Measurements from ENCODE around the gene CD84. TPM values are rescaled to one million over a fixed set of nuclear protein-coding genes. Genes with fewer than 3 reads are reported as not detected.

CD84 gene
- polyA plus RNA-seq, 1 donor (not counting 4 experiments of a cell fraction or from before 2014, with no cell fraction given) = not detected

GRCh38 chr1:160597705-160598104 is 18.4 kb upstream of the CD84 start:
- TF ChIP-seq EZH2 (IDR thresholded peaks at IDR 0.05; ENCODE audit: low read length) (no peak), CTCF (optimal IDR thresholded peaks at IDR 0.05 in 1 of 3, IDR thresholded peaks at IDR 0.05 in 1 of 3, conservative IDR thresholded peaks at IDR 0.05 in 1 of 3; ENCODE audit: extremely low read depth in 1 of 3, insufficient read depth in 2 of 3, low read length in 3 of 3) (no peak)
- H3K27me3 ChIP-seq (ENCODE audit: control insufficient read depth, extremely low read depth, insufficient read depth, low read length) = no peaks in the 10 kb centered on the region
- DNase-seq (ENCODE audit: low read depth, low spot score) = no peak
- H3K36me3 ChIP-seq (ENCODE audit: control insufficient read depth in 2 of 2, extremely low read depth in 1 of 2, insufficient read depth in 2 of 2, low read length in 2 of 2) = no peaks in the 10 kb centered on the region
- no peak overlapping the region for H3K9ac ChIP-seq (ENCODE audit: control insufficient read depth, extremely low read depth, insufficient read depth, low read length)
- no peak overlapping the region for H3K4me2 ChIP-seq (ENCODE audit: control insufficient read depth, extremely low read depth, insufficient read depth, low read depth, low read length)
- no peak overlapping the region for H3K27ac ChIP-seq (ENCODE audit: control insufficient read depth, insufficient read depth, low read length)
- no peaks in the 10 kb centered on the region for H3K79me2 ChIP-seq (ENCODE audit: control insufficient read depth, insufficient read depth, low read length)
- H3K4me3 ChIP-seq (ENCODE audit: control insufficient read depth in 2 of 3, extremely low read depth in 1 of 3, insufficient read depth in 2 of 3, low read depth in 1 of 3, low read length in 3 of 3) = no peak overlapping the region
- H2AFZ ChIP-seq (ENCODE audit: control insufficient read depth, low read length) = no peak overlapping the region
- H3K9me1 ChIP-seq (ENCODE audit: control insufficient read depth, extremely low read depth, insufficient read depth, low read length) = no peaks in the 10 kb centered on the region
- no peaks in the 10 kb centered on the region for H3K4me1 ChIP-seq (ENCODE audit: control insufficient read depth, extremely low read depth, insufficient read depth, low read length)
- no peaks in the 10 kb centered on the region for H4K20me1 ChIP-seq (ENCODE audit: control insufficient read depth, extremely low read depth, insufficient read depth, low read length)
- FAIRE-seq = no peak
- dilution Hi-C loops (cut with MboI; ENCODE audit: extremely low pct_ligation_motif_present, low sequenced_read_pairs) = no loop called here
- no peaks in the 10 kb centered on the region for H3K9me3 ChIP-seq (ENCODE audit: control insufficient read depth, low read depth, low read length)

- no peak for FAIRE-seq
- no peaks in the 10 kb centered on the region for H3K27me3 ChIP-seq (ENCODE audit: control insufficient read depth, extremely low read depth, insufficient read depth, low read length)
- dilution Hi-C loops (cut with MboI; ENCODE audit: extremely low pct_ligation_motif_present, low sequenced_read_pairs) = no loop called here
Observed at GRCh38 chr1:160597051-160597450, 17.8 kb upstream of the CD84 start.

More at GRCh38 chr1:160597051-160597450, 17.8 kb upstream of the CD84 start:
- no peak for DNase-seq (ENCODE audit: low read depth, low spot score)
- no peak overlapping the region for H3K4me2 ChIP-seq (ENCODE audit: control insufficient read depth, extremely low read depth, insufficient read depth, low read depth, low read length)
- H4K20me1 ChIP-seq (ENCODE audit: control insufficient read depth, extremely low read depth, insufficient read depth, low read length) = no peaks in the 10 kb centered on the region
- no peaks in the 10 kb centered on the region for H3K9me1 ChIP-seq (ENCODE audit: control insufficient read depth, extremely low read depth, insufficient read depth, low read length)
- H2AFZ ChIP-seq (ENCODE audit: control insufficient read depth, low read length) = no peak overlapping the region
- H3K4me3 ChIP-seq (ENCODE audit: control insufficient read depth in 2 of 3, extremely low read depth in 1 of 3, insufficient read depth in 2 of 3, low read depth in 1 of 3, low read length in 3 of 3) = no peak overlapping the region
- no peaks in the 10 kb centered on the region for H3K79me2 ChIP-seq (ENCODE audit: control insufficient read depth, insufficient read depth, low read length)
- no peak for TF ChIP-seq EZH2 (IDR thresholded peaks at IDR 0.05; ENCODE audit: low read length)
- no peak for TF ChIP-seq CTCF (optimal IDR thresholded peaks at IDR 0.05 in 1 of 3, IDR thresholded peaks at IDR 0.05 in 1 of 3, conservative IDR thresholded peaks at IDR 0.05 in 1 of 3; ENCODE audit: extremely low read depth in 1 of 3, insufficient read depth in 2 of 3, low read length in 3 of 3)
- no peaks in the 10 kb centered on the region for H3K4me1 ChIP-seq (ENCODE audit: control insufficient read depth, extremely low read depth, insufficient read depth, low read length)
- no peak overlapping the region for H3K9ac ChIP-seq (ENCODE audit: control insufficient read depth, extremely low read depth, insufficient read depth, low read length)
- H3K9me3 ChIP-seq (ENCODE audit: control insufficient read depth, low read depth, low read length) = no peaks in the 10 kb centered on the region
- no peak overlapping the region for H3K27ac ChIP-seq (ENCODE audit: control insufficient read depth, insufficient read depth, low read length)
- H3K36me3 ChIP-seq (ENCODE audit: control insufficient read depth in 2 of 2, extremely low read depth in 1 of 2, insufficient read depth in 2 of 2, low read length in 2 of 2) = no peaks in the 10 kb centered on the region
